Adrenal gland (tissue), 12 donors: ENCODE data around the gene ALOX15B. TPM values are rescaled to one million over a fixed set of nuclear protein-coding genes. Genes with fewer than 3 reads are reported as not detected.

Experiments
- DNase-seq, 7 donors: peaks; one replicate each; pipeline ENCODE4 v3.0.0-alpha.2; 2019 to 2020
- H3K27ac ChIP-seq, 5 donors: fragments of 200-600 bp; sonication (generic) in 4 of 5; 1 replicate in 3 of 5; 2 replicates in 2 of 5; pipeline versions ENCODE4 v1.5.1 to v1.8.0; 2016 to 2020; ENCODE audit warnings: mild to moderate bottlenecking in 1 of 5
- H3K27me3 ChIP-seq: fragments of 200-600 bp; 2 replicates; pipeline ENCODE4 v1.8.0; 2021
- H3K36me3 ChIP-seq, 2 donors: fragments of 200-600 bp; replicated peaks in 1 of 2; 1 replicate in 1 of 2; 2 replicates in 1 of 2; pipeline versions ENCODE4 v1.5.1 to v1.8.0; 2018 to 2022
- H3K4me1 ChIP-seq, 2 donors: fragments of 200-600 bp; replicated peaks in 1 of 2; 1 replicate in 1 of 2; 2 replicates in 1 of 2; pipeline versions ENCODE4 v1.5.1 to v1.8.0; 2018 to 2021
- H3K4me3 ChIP-seq, 4 donors: fragments of 200-600 bp; sonication (generic) in 3 of 4; one replicate each; pipeline ENCODE4 v1.5.1; 2016 to 2018
- H3K9me3 ChIP-seq, 3 donors: fragments of 200-600 bp; sonication (generic) in 1 of 3; replicated peaks in 1 of 3; 1 replicate in 2 of 3; 2 replicates in 1 of 3; pipeline versions ENCODE4 v1.5.1 to v1.8.0; 2016 to 2021
- POLR2A ChIP-seq, 2 donors: fragments of 450-650 bp; IDR thresholded peaks; one replicate each; pipeline ENCODE4 v1.6.1; 2017; ENCODE audit warnings: antibody characterized with exemption in 2 of 2, mild to moderate bottlenecking in 2 of 2, moderate library complexity in 1 of 2
- WGBS, 4 donors: extraction: QIAGEN DNeasy Blood & Tissue Kit in 2 of 4; methylation state at CpG; one replicate each; pipeline versions ENCODE4 v1.1.5 to v1.1.7; 2013 to 2017; 5-methylcytosine and 5-hydroxymethylcytosine counted together
- intact Hi-C, 2 donors: fragments of 100-400 bp; cut with DNase I; formaldehyde crosslinking; loops; one replicate each; pipeline versions ENCODE4 v1.14.1 to v1.15.0; 2022 to 2023
- polyA plus RNA-seq, 3 donors: library from polyadenylated mRNA; stranded (reverse); fragments of 200-250 nt in 2 of 3; fragments of 350-450 nt in 1 of 3; fragmentation: Illumina TruSeq in 1 of 3; extraction: RNeasy Lipid Tissue Mini Kit (QIAGEN cat#74804) in 1 of 3; gene quantifications; one replicate each; pipeline ENCODE4 v1.2.3, GENCODE V29; 2013 to 2014
- total RNA-seq, 9 donors: library from RNA; depleted of rRNA in 4 of 9; stranded (reverse); fragments of >200 nt in 4 of 9; fragments of 120-200 nt in 1 of 9; fragmentation: NEBNext Ultra II Directional in 1 of 9; extraction: Animal tissue kit (Norgen Biotek cat#: 25700) in 1 of 9; gene quantifications; one replicate each; pipeline versions ENCODE4 v1.1.0 to v1.2.4, GENCODE V29; 2013 to 2023
- TF ChIP-seq, protein P1 (sequence below), 6 experiments: fragments of 450-650 bp in 4 of 6; fragments of 200-600 bp in 2 of 6; sonication (generic) in 1 of 6; IDR thresholded peaks; 1 replicate in 5 of 6; 2 replicates in 1 of 6; pipeline versions ENCODE4 v1.5.1 to v1.8.0; 2016 to 2021; ENCODE audit warnings: antibody characterized with exemption in 6 of 6, mild to moderate bottlenecking in 2 of 6, moderate library complexity in 1 of 6
- donor health status: healthy with polysubstance abuse.
- donor health status: Bipolar disorder and iron deficiency.
- donor health status: DM: yes; HTN: yes; CAD: no.
- donor health status: DM: no; HTN: no; CAD: no.
- donor health status: DM: no; HTN: no; CAD: no.
- donor health status: DM: yes; HTN: yes; CAD: no.

Gene ALOX15B
- total and polyA plus RNA-seq, 12 donors = 1.1 to 9.8 (median 3.9) TPM; not detected in 1

DNA sequence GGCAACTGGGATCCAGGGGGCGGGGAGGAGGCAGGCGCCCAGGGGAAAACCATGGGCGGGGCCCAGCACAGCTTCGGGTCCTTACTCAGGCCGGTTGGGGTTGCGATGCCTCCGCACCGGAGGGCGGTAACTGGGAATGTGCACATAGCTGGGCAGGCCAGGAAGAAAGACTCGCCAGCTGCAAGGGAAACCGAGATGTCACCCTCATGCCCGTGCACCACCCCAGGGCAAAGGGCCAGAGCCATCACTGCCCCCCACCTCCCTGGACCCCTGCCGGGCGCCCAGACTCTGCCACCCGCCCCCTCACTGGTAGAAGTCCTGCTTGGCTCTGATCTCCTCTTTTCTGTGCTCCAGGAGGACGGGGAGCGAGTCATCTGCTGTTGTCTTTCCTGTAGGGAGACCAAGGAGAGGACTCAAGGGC is 42.0 kb downstream of the ALOX15B start:
- H3K27me3 ChIP-seq = peaks cover 44% of the 10 kb centered on the region
- no peak overlapping the region for H3K27ac ChIP-seq
- no peaks in the 10 kb centered on the region for H3K9me3 ChIP-seq
- no peaks in the 10 kb centered on the region for H3K36me3 ChIP-seq
- intact Hi-C loops = no loop called here
- TF ChIP-seq POLR2A (IDR thresholded peaks at IDR 0.05) = no peak
- no peak for DNase-seq
- no peak overlapping the region for H3K4me3 ChIP-seq
- WGBS, 4 donors = 46 to 59% (median 58%) methylated on average over 6 to 17 of the region's 17 CpGs
- H3K4me1 ChIP-seq = peaks cover 0 to 8% of the 10 kb centered on the region in 2 donors

DNA sequence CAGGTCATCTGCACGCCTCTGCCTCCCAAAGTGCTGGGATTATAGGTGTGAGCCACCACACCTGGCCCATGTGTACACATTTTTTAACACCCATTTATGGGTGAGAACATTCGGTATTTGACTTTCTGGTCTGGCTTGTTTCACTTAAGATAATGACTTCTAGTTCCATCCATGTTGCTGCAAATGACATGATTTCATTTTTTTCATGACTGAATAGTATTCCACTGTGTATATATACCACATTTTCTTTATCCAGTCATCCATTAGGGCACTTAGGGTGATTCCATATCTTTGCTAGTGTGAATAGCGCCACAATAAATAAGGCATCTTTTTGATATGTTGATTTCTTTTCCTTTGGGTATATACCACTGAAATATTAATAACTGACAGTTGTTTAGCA is 43.0 kb downstream of the ALOX15B start:
- H3K27me3 ChIP-seq = peaks cover 42% of the 10 kb centered on the region
- H3K36me3 ChIP-seq = no peaks in the 10 kb centered on the region
- TF ChIP-seq, protein P1, sequence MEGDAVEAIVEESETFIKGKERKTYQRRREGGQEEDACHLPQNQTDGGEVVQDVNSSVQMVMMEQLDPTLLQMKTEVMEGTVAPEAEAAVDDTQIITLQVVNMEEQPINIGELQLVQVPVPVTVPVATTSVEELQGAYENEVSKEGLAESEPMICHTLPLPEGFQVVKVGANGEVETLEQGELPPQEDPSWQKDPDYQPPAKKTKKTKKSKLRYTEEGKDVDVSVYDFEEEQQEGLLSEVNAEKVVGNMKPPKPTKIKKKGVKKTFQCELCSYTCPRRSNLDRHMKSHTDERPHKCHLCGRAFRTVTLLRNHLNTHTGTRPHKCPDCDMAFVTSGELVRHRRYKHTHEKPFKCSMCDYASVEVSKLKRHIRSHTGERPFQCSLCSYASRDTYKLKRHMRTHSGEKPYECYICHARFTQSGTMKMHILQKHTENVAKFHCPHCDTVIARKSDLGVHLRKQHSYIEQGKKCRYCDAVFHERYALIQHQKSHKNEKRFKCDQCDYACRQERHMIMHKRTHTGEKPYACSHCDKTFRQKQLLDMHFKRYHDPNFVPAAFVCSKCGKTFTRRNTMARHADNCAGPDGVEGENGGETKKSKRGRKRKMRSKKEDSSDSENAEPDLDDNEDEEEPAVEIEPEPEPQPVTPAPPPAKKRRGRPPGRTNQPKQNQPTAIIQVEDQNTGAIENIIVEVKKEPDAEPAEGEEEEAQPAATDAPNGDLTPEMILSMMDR (IDR thresholded peaks at IDR 0.05) = no peak
- TF ChIP-seq POLR2A (IDR thresholded peaks at IDR 0.05) = no peak
- intact Hi-C loops = no loop called here
- H3K9me3 ChIP-seq = no peaks in the 10 kb centered on the region
- WGBS, 4 donors = 81 to 88% (median 83%) methylated on average over 3 of the region's 3 CpGs
- DNase-seq = no peak
- H3K4me3 ChIP-seq = no peak overlapping the region
- H3K27ac ChIP-seq = no peak overlapping the region
- peaks cover 0 to 8% of the 10 kb centered on the region in 2 donors for H3K4me1 ChIP-seq

DNA sequence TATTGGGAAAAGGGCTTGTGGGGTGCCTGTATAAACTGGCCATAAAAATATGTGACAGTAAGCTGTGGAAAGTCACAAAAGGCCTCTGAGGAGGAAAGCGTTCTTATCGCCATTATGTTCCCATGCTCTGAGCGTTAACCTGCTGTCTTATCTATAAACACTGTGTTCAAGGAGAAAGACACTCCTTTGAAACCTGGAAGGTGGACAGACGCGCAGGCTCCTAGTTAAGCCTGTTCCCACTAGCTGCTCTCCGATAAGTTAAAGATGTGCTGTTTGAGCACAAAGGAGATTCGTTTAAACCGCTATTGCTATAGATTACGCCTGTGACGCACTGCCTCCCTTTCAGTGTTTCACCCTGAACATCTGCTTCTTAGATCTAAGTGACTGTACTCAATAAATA is 43.4 kb downstream of the ALOX15B start:
- H3K27me3 ChIP-seq = peaks cover 37% of the 10 kb centered on the region
- no peak for DNase-seq
- WGBS, 4 donors = 82 to 87% (median 87%) methylated on average over 10 of the region's 10 CpGs
- TF ChIP-seq, protein P1 (IDR thresholded peaks at IDR 0.05) = no peak
- no peak for TF ChIP-seq POLR2A (IDR thresholded peaks at IDR 0.05)
- H3K4me3 ChIP-seq = no peak overlapping the region
- H3K36me3 ChIP-seq = no peaks in the 10 kb centered on the region
- intact Hi-C loops = no loop called here
- H3K9me3 ChIP-seq = no peaks in the 10 kb centered on the region
- H3K4me1 ChIP-seq = peaks cover 0 to 8% of the 10 kb centered on the region in 2 donors
- H3K27ac ChIP-seq = no peak overlapping the region

DNA sequence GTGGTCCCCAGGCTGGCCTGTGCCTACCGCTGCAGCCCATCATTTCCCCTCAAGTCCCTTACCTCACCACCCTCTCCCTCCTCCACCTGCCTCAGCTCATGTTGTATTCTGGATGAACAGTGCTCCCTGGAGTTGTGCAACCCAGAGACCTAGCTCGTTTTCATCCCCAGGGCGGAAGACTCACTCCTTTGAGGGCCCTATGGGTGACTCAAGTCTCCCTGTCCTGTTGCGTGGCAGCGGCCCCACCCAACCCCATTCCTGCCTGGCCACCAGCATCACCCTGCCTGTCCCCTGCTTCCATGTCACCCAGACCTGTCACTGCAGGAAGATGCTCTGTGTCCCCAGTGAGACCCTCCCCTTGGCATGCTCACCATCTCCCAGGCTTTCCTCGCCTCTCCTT is 45.4 kb downstream of the ALOX15B start:
- DNase-seq = no peak
- H3K4me3 ChIP-seq = no peak overlapping the region
- TF ChIP-seq, protein P1 (IDR thresholded peaks at IDR 0.05) = no peak
- no peak for TF ChIP-seq POLR2A (IDR thresholded peaks at IDR 0.05)
- H3K36me3 ChIP-seq = no peaks in the 10 kb centered on the region
- 84 to 88% (median 86%) methylated on average over 6 of the region's 6 CpGs for WGBS, 4 donors
- H3K4me1 ChIP-seq = peaks cover 0 to 6% of the 10 kb centered on the region in 2 donors
- no peak overlapping the region for H3K27ac ChIP-seq
- H3K9me3 ChIP-seq = no peaks in the 10 kb centered on the region
- H3K27me3 ChIP-seq = peaks cover 28% of the 10 kb centered on the region
- intact Hi-C loops = no loop called here
